Measurements from ENCODE around the gene HNRNPA2B1.
"Not testable (repeated sequence)": the region's sequence is repeated elsewhere in the genome, so short reads cannot be mapped to it uniquely, and the experiment has no call there.

The HNRNPA2B1 gene

GRCh38 chr7:26176696-26177095 lies 23.9 kb downstream of the HNRNPA2B1 start:
- not testable (repeated sequence) for H3K36me3 ChIP-seq (replicated peaks); H3K27me3 ChIP-seq (ENCODE audit: low read depth); DNase-seq (ENCODE audit: low spot score in 2 of 2); H3K4me1 ChIP-seq; H3K4me3 ChIP-seq; H3K9me3 ChIP-seq
- in situ Hi-C loops (cut with MboI; ENCODE audit: low sequenced_read_pairs), result loop anchor here (25.0 kb wide), 1 partner anchor 289 kb away; no protein-coding TSS in a partner anchor

- not testable (repeated sequence) for H3K9me3 ChIP-seq; H3K4me3 ChIP-seq; H3K4me1 ChIP-seq; H3K27me3 ChIP-seq (ENCODE audit: low read depth); H3K36me3 ChIP-seq (replicated peaks); DNase-seq (ENCODE audit: low spot score in 2 of 2)
- in situ Hi-C loops (cut with MboI; ENCODE audit: low sequenced_read_pairs), result loop anchor here (25.0 kb wide), 1 partner anchor 289 kb away; no protein-coding TSS in a partner anchor
Measured at GRCh38 chr7:26175903-26176302, 24.6 kb downstream of the HNRNPA2B1 start.

GRCh38 chr7:26172048-26172447 lies 28.5 kb downstream of the HNRNPA2B1 start:
- no peaks in the 10 kb centered on the region for H3K4me1 ChIP-seq
- no peak for DNase-seq (ENCODE audit: low spot score in 2 of 2)
- H3K36me3 ChIP-seq (replicated peaks), result no peaks in the 10 kb centered on the region
- in situ Hi-C loops (cut with MboI; ENCODE audit: low sequenced_read_pairs), result no loop called here
- H3K9me3 ChIP-seq, result no peaks in the 10 kb centered on the region; the same call in 1 of the 2 replicates
- H3K27me3 ChIP-seq (ENCODE audit: low read depth), result no peaks in the 10 kb centered on the region
- no peak overlapping the region for H3K4me3 ChIP-seq

- Histone ChIP-seq H3K4me1 (no peaks in the 10 kb centered on the region), H3K9me3 (no peaks in the 10 kb centered on the region; the same call in 1 of the 2 replicates), H3K36me3 (replicated peaks) (no peaks in the 10 kb centered on the region), H3K4me3 (no peak overlapping the region), H3K27me3 (ENCODE audit: low read depth) (no peaks in the 10 kb centered on the region)
- in situ Hi-C loops (cut with MboI; ENCODE audit: low sequenced_read_pairs), result no loop called here
- no peak for DNase-seq (ENCODE audit: low spot score in 2 of 2)
Measured at GRCh38 chr7:26171601-26172000, 28.9 kb downstream of the HNRNPA2B1 start.

GRCh38 chr7:26170663-26171062 lies 29.9 kb downstream of the HNRNPA2B1 start:
- in situ Hi-C loops (cut with MboI; ENCODE audit: low sequenced_read_pairs), result no loop called here
- H3K4me3 ChIP-seq, result no peak overlapping the region

GRCh38 chr7:26169271-26169670 lies 31.3 kb downstream of the HNRNPA2B1 start:
- Histone ChIP-seq H3K9me3 (no peaks in the 10 kb centered on the region), H3K4me3 (no peak overlapping the region), H3K27me3 (ENCODE audit: low read depth) (no peaks in the 10 kb centered on the region), H3K36me3 (replicated peaks) (no peaks in the 10 kb centered on the region), H3K4me1 (peaks cover 3% of the 10 kb centered on the region; the same call in 1 of the 2 replicates)
- in situ Hi-C loops (cut with MboI; ENCODE audit: low sequenced_read_pairs), result no loop called here
- no peak for DNase-seq (ENCODE audit: low spot score in 2 of 2)

More at GRCh38 chr7:26170663-26171062, 29.9 kb downstream of the HNRNPA2B1 start:
- no peaks in the 10 kb centered on the region for H3K36me3 ChIP-seq (replicated peaks)
- DNase-seq (ENCODE audit: low spot score in 2 of 2), result no peak
- H3K4me1 ChIP-seq, result peaks cover 2% of the 10 kb centered on the region; the same call in 1 of the 2 replicates
- no peaks in the 10 kb centered on the region; the same call in 1 of the 2 replicates for H3K9me3 ChIP-seq
- H3K27me3 ChIP-seq (ENCODE audit: low read depth), result no peaks in the 10 kb centered on the region

- no peak for DNase-seq (ENCODE audit: low spot score in 2 of 2)
- H3K9me3 ChIP-seq, result peaks cover 4% of the 10 kb centered on the region
- no peaks in the 10 kb centered on the region for H3K36me3 ChIP-seq (replicated peaks)
- in situ Hi-C loops (cut with MboI; ENCODE audit: low sequenced_read_pairs), result no loop called here
- no peaks in the 10 kb centered on the region for H3K27me3 ChIP-seq (ENCODE audit: low read depth)
- H3K4me3 ChIP-seq, result no peak overlapping the region
- peaks cover 3% of the 10 kb centered on the region; the same call in 1 of the 2 replicates for H3K4me1 ChIP-seq
Measured at GRCh38 chr7:26168458-26169023, 32.0 kb downstream of the HNRNPA2B1 start.

GRCh38 chr7:26167303-26167934 lies 33.1 kb downstream of the HNRNPA2B1 start:
- H3K36me3 ChIP-seq (replicated peaks), result no peaks in the 10 kb centered on the region
- H3K4me3 ChIP-seq, result no peak overlapping the region
- H3K9me3 ChIP-seq, result peaks cover 4% of the 10 kb centered on the region
- DNase-seq (ENCODE audit: low spot score in 2 of 2), result no peak
- peaks cover 3% of the 10 kb centered on the region; the same call in 1 of the 2 replicates for H3K4me1 ChIP-seq
- H3K27me3 ChIP-seq (ENCODE audit: low read depth), result no peaks in the 10 kb centered on the region
- in situ Hi-C loops (cut with MboI; ENCODE audit: low sequenced_read_pairs), result no loop called here

- no peaks in the 10 kb centered on the region for H3K36me3 ChIP-seq (replicated peaks)
- in situ Hi-C loops (cut with MboI; ENCODE audit: low sequenced_read_pairs), result no loop called here
- DNase-seq (ENCODE audit: low spot score in 2 of 2), result no peak
- peaks cover 4% of the 10 kb centered on the region for H3K9me3 ChIP-seq
- H3K4me1 ChIP-seq, result peaks cover 3% of the 10 kb centered on the region; the same call in 1 of the 2 replicates
- H3K4me3 ChIP-seq, result no peak overlapping the region
- no peaks in the 10 kb centered on the region for H3K27me3 ChIP-seq (ENCODE audit: low read depth)
Measured at GRCh38 chr7:26166684-26167266, 33.8 kb downstream of the HNRNPA2B1 start.

- Histone ChIP-seq H3K27me3 (ENCODE audit: low read depth) (no peaks in the 10 kb centered on the region), H3K4me3 (no peak overlapping the region), H3K36me3 (replicated peaks) (no peaks in the 10 kb centered on the region), H3K9me3 (peaks cover 4% of the 10 kb centered on the region), H3K4me1 (peaks cover 3% of the 10 kb centered on the region; the same call in 1 of the 2 replicates)
- in situ Hi-C loops (cut with MboI; ENCODE audit: low sequenced_read_pairs), result no loop called here
- DNase-seq (ENCODE audit: low spot score in 2 of 2), result no peak
Measured at GRCh38 chr7:26165950-26166683, 34.4 kb downstream of the HNRNPA2B1 start.

GRCh38 chr7:26163804-26164203 lies 36.7 kb downstream of the HNRNPA2B1 start:
- H3K4me1 ChIP-seq; H3K36me3 ChIP-seq (replicated peaks); H3K27me3 ChIP-seq (ENCODE audit: low read depth); DNase-seq (ENCODE audit: low spot score in 2 of 2); in situ Hi-C loops (cut with MboI; ENCODE audit: low sequenced_read_pairs); H3K9me3 ChIP-seq; H3K4me3 ChIP-seq: not testable (repeated sequence)

- Histone ChIP-seq H3K9me3 (peaks cover 4% of the 10 kb centered on the region), H3K4me3 (no peak overlapping the region), H3K27me3 (ENCODE audit: low read depth) (no peaks in the 10 kb centered on the region), H3K36me3 (replicated peaks) (no peaks in the 10 kb centered on the region), H3K4me1 (peaks cover 3% of the 10 kb centered on the region; the same call in 1 of the 2 replicates)
- in situ Hi-C loops (cut with MboI; ENCODE audit: low sequenced_read_pairs), result no loop called here
- DNase-seq (ENCODE audit: low spot score in 2 of 2), result no peak
Measured at GRCh38 chr7:26162431-26162830, 38.1 kb downstream of the HNRNPA2B1 start.

GRCh38 chr7:26160896-26161295 lies 39.6 kb downstream of the HNRNPA2B1 start:
- Histone ChIP-seq H3K9me3 (peaks cover 4% of the 10 kb centered on the region), H3K4me1 (peaks cover 11% of the 10 kb centered on the region), H3K27me3 (ENCODE audit: low read depth) (no peaks in the 10 kb centered on the region), H3K4me3 (no peak overlapping the region), H3K36me3 (replicated peaks) (no peaks in the 10 kb centered on the region)
- no peak for DNase-seq (ENCODE audit: low spot score in 2 of 2)
- in situ Hi-C loops (cut with MboI; ENCODE audit: low sequenced_read_pairs), result no loop called here

Measured in HAP-1 (cell line).